ENCODE measurements around the gene ABI1.

- TF ChIP-seq TAF1 (IDR thresholded peaks at IDR 0.05; ENCODE audit: low read depth): no peak
- no peak for TF ChIP-seq RAD21 (conservative IDR thresholded peaks at IDR 0.05)
- TF ChIP-seq EP300 (conservative IDR thresholded peaks at IDR 0.05; ENCODE audit: poor library complexity, severe bottlenecking): no peak
- no peak for TF ChIP-seq POLR2AphosphoS5 (IDR thresholded peaks at IDR 0.05)
These were observed 17.0 kb downstream of the ABI1 start for GRCh38 chr10:26843736-26844135.
